WTC11 (cell line): ENCODE results near the gene VSIG2. TPM values are rescaled to one million over a fixed set of nuclear protein-coding genes. Genes with fewer than 3 reads are reported as not detected.

Source experiments
- ATAC-seq: fragments of 200-7000 bp; cut with Tn5 transposase; 2 replicates; pipeline ENCODE4 v1.10.0; 2021; ENCODE audit warnings: mild to moderate bottlenecking, moderate library complexity
- CTCF ChIA-PET: fragments of 300-600 bp; sonication (Branson Sonifier 250); formaldehyde crosslinking; loops from one replicate; lab custom pipeline; 2021; ENCODE audit warnings: antibody characterized with exemption; lab: Charles Lee
- POLR2A ChIA-PET: fragments of 350-600 bp; sonication (Branson Sonifier 250); formaldehyde crosslinking; loops from one replicate; lab custom pipeline; 2021; ENCODE audit warnings: antibody characterized with exemption; lab: Charles Lee
- DNase-seq: peaks from one replicate; pipeline ENCODE4 v3.0.0; 2021; ENCODE audit warnings: low spot score
- H3K27ac Mint-ChIP-seq: 2 replicates; pipeline ENCODE4 v1.8.0; 2021; ENCODE audit warnings: mixed read lengths
- H3K27me3 Mint-ChIP-seq: 2 replicates; pipeline ENCODE4 v1.8.0; 2021; ENCODE audit warnings: low read depth, mild to moderate bottlenecking, moderate library complexity, mixed read lengths
- H3K36me3 Mint-ChIP-seq: 2 replicates; pipeline ENCODE4 v1.8.0; 2021; ENCODE audit warnings: mixed read lengths
- H3K4me1 Mint-ChIP-seq: 2 replicates; pipeline ENCODE4 v1.8.0; 2022; ENCODE audit warnings: mixed read lengths
- H3K4me3 Mint-ChIP-seq: 2 replicates; pipeline ENCODE4 v1.8.0; 2021; ENCODE audit warnings: mild to moderate bottlenecking, moderate library complexity, mixed read lengths
- H3K9me3 Mint-ChIP-seq: 2 replicates; pipeline ENCODE4 v1.8.0; 2021; ENCODE audit warnings: mixed read lengths
- CREM ChIP-seq: sonication (generic); formaldehyde crosslinking; IDR thresholded peaks from 2 replicates; pipeline ENCODE4 v1.8.1; 2022; ENCODE audit warnings: mild to moderate bottlenecking, missing genetic modification reagents, moderate library complexity
- E2F4 ChIP-seq: sonication (generic); formaldehyde crosslinking; IDR thresholded peaks from 2 replicates; pipeline ENCODE4 v1.8.1; 2022; ENCODE audit warnings: low read depth, mild to moderate bottlenecking, moderate library complexity, missing genetic modification reagents, borderline replicate concordance
- FOXK1 ChIP-seq: sonication (generic); formaldehyde crosslinking; IDR thresholded peaks from 2 replicates; pipeline ENCODE4 v1.8.0; 2022; ENCODE audit warnings: mild to moderate bottlenecking, moderate library complexity, missing genetic modification reagents
- FOXP4 ChIP-seq: sonication (generic); formaldehyde crosslinking; IDR thresholded peaks from 2 replicates; pipeline ENCODE4 v1.8.0; 2022; ENCODE audit warnings: mild to moderate bottlenecking, missing genetic modification reagents
- GRHL2 ChIP-seq: fragments of 250-450 bp; sonication (Bioruptor Pico); IDR thresholded peaks from 2 replicates; pipeline ENCODE4 v1.8.0; 2022; ENCODE audit warnings: mild to moderate bottlenecking, moderate library complexity; ENCODE audit not compliant: insufficient replicate concordance, severe bottlenecking
- NR1H2 ChIP-seq: sonication (generic); formaldehyde crosslinking; IDR thresholded peaks from 2 replicates; pipeline ENCODE4 v1.9.0; 2021; ENCODE audit warnings: mild to moderate bottlenecking, moderate library complexity, missing genetic modification reagents
- PRDM15 ChIP-seq: sonication (generic); formaldehyde crosslinking; IDR thresholded peaks from 2 replicates; pipeline ENCODE4 v1.8.0; 2022; ENCODE audit warnings: missing genetic modification reagents
- RORB ChIP-seq: fragments of 250-450 bp; sonication (Bioruptor Pico); IDR thresholded peaks from 2 replicates; pipeline ENCODE4 v1.9.0; 2021; ENCODE audit warnings: mild to moderate bottlenecking
- SMAD4 ChIP-seq: sonication (generic); formaldehyde crosslinking; IDR thresholded peaks from 2 replicates; pipeline ENCODE4 v1.8.0; 2022; ENCODE audit warnings: mild to moderate bottlenecking, missing genetic modification reagents
- TEAD1 ChIP-seq: sonication (generic); formaldehyde crosslinking; IDR thresholded peaks from 2 replicates; pipeline ENCODE4 v1.8.0; 2022; ENCODE audit warnings: mild to moderate bottlenecking, missing genetic modification reagents
- ZNF232 ChIP-seq: sonication (generic); formaldehyde crosslinking; IDR thresholded peaks from 2 replicates; pipeline ENCODE4 v1.8.0; 2022; ENCODE audit warnings: mild to moderate bottlenecking, missing genetic modification reagents
- ZNF263 ChIP-seq: sonication (generic); formaldehyde crosslinking; IDR thresholded peaks from 2 replicates; pipeline ENCODE4 v1.8.1; 2022; ENCODE audit warnings: low read depth, mild to moderate bottlenecking, moderate library complexity, missing genetic modification reagents
- ZNF317 ChIP-seq: sonication (generic); formaldehyde crosslinking; IDR thresholded peaks from 2 replicates; pipeline ENCODE4 v1.8.1; 2023; ENCODE audit warnings: low read depth, mild to moderate bottlenecking, moderate library complexity, missing genetic modification reagents, borderline replicate concordance
- ZNF396 ChIP-seq: fragments of 250-450 bp; sonication (Bioruptor Pico); IDR thresholded peaks from 2 replicates; pipeline ENCODE4 v1.8.0; 2021; ENCODE audit warnings: mild to moderate bottlenecking, moderate library complexity, borderline replicate concordance
- total RNA-seq: library from RNA; stranded (reverse); gene quantifications from 3 replicates; pipeline ENCODE4 v1.2.3, GENCODE V29; 2021
- TF ChIP-seq, protein P1 (sequence below): sonication (generic); formaldehyde crosslinking; IDR thresholded peaks from 2 replicates; pipeline ENCODE4 v1.8.1; 2022; ENCODE audit warnings: low read depth, missing genetic modification reagents, borderline replicate concordance
- TF ChIP-seq, protein P2 (sequence below): sonication (generic); formaldehyde crosslinking; conservative IDR thresholded peaks from 2 replicates; pipeline ENCODE4 v1.8.1; 2023; ENCODE audit warnings: mild to moderate bottlenecking, low read depth, missing genetic modification reagents, moderate library complexity
- TF ChIP-seq, protein P3 (sequence below): sonication (generic); formaldehyde crosslinking; IDR thresholded peaks from 2 replicates; pipeline ENCODE4 v1.8.1; 2022; ENCODE audit warnings: mild to moderate bottlenecking, missing genetic modification reagents, moderate library complexity, borderline replicate concordance

The VSIG2 gene
- total RNA-seq, 1 experiment from 2014 or later = 0.79 TPM

- ATAC-seq (no peak), DNase-seq (no peak)
- peaks cover 39% of the 10 kb centered on the region for H3K4me1 Mint-ChIP-seq
- POLR2A ChIA-PET = interaction anchor here (0.8 kb wide), 1 partner anchor 117 kb away, joined by 3 read pairs; no protein-coding TSS in a partner anchor
- H3K27ac Mint-ChIP-seq = no peak overlapping the region
- no peak overlapping the region for H3K4me3 Mint-ChIP-seq
- no peaks in the 10 kb centered on the region for H3K9me3 Mint-ChIP-seq
- TF ChIP-seq, protein P1, sequence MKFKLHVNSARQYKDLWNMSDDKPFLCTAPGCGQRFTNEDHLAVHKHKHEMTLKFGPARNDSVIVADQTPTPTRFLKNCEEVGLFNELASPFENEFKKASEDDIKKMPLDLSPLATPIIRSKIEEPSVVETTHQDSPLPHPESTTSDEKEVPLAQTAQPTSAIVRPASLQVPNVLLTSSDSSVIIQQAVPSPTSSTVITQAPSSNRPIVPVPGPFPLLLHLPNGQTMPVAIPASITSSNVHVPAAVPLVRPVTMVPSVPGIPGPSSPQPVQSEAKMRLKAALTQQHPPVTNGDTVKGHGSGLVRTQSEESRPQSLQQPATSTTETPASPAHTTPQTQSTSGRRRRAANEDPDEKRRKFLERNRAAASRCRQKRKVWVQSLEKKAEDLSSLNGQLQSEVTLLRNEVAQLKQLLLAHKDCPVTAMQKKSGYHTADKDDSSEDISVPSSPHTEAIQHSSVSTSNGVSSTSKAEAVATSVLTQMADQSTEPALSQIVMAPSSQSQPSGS = no peak
- TF ChIP-seq FOXP4 (CRISPR knock-in tag) (no peak), NR1H2 (CRISPR knock-in tag) (no peak), FOXK1 (no peak), SMAD4 (CRISPR knock-in tag) (no peak), TEAD1 (no peak), ZNF232 (CRISPR knock-in tag) (no peak), GRHL2 (CRISPR knock-in tag) (no peak), CREM (CRISPR knock-in tag) (no peak), ZNF317 (CRISPR knock-in tag) (no peak), ZNF263 (no peak), ZNF396 (CRISPR knock-in tag) (no peak), RORB (CRISPR knock-in tag) (no peak)
- TF ChIP-seq, protein P2, sequence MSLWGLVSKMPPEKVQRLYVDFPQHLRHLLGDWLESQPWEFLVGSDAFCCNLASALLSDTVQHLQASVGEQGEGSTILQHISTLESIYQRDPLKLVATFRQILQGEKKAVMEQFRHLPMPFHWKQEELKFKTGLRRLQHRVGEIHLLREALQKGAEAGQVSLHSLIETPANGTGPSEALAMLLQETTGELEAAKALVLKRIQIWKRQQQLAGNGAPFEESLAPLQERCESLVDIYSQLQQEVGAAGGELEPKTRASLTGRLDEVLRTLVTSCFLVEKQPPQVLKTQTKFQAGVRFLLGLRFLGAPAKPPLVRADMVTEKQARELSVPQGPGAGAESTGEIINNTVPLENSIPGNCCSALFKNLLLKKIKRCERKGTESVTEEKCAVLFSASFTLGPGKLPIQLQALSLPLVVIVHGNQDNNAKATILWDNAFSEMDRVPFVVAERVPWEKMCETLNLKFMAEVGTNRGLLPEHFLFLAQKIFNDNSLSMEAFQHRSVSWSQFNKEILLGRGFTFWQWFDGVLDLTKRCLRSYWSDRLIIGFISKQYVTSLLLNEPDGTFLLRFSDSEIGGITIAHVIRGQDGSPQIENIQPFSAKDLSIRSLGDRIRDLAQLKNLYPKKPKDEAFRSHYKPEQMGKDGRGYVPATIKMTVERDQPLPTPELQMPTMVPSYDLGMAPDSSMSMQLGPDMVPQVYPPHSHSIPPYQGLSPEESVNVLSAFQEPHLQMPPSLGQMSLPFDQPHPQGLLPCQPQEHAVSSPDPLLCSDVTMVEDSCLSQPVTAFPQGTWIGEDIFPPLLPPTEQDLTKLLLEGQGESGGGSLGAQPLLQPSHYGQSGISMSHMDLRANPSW (CRISPR knock-in tag) = no peak
- TF ChIP-seq, protein P3, sequence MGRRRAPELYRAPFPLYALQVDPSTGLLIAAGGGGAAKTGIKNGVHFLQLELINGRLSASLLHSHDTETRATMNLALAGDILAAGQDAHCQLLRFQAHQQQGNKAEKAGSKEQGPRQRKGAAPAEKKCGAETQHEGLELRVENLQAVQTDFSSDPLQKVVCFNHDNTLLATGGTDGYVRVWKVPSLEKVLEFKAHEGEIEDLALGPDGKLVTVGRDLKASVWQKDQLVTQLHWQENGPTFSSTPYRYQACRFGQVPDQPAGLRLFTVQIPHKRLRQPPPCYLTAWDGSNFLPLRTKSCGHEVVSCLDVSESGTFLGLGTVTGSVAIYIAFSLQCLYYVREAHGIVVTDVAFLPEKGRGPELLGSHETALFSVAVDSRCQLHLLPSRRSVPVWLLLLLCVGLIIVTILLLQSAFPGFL (CRISPR knock-in tag) = no peak
- peaks cover 99% of the 10 kb centered on the region for H3K27me3 Mint-ChIP-seq
- CTCF ChIA-PET = interaction anchor here (0.8 to 1.5 kb wide), 4 partner anchors 16 to 96 kb away, joined by 3 read pairs; partner anchors contain the start of gene ESAM
- no peaks in the 10 kb centered on the region for H3K36me3 Mint-ChIP-seq
Observed at GRCh38 chr11:124742555-124742954, 9.5 kb downstream of the VSIG2 start.

DNA sequence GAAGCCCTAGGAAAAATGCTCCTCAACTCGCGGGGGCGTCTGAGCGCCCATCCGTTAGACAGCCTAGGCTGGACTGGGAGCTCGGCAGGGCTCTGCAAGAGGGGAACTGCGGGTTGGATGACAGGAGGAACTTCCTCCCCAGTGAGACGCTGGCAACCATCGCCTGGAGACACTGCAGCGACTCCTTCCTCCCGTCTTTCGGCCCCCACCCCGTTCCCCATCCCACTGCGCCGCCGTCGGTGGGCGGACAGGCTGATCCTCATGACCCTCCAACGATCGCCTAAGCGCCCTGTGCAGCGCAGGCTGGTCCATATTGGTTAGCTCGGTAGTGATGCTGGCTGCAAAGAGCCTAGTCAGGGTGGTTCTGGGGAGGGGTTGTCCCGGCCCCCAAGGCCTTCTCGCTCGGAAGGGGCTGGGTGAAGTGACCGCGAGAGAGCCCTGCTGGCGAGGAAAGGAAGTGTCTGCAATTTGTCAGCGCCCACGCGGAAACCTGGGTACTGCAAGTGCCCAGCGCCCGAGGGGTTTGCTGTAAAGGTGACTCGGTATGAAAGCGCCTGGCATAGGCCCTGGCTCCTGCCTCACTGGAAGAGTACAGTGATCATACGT is 11.7 kb downstream of the VSIG2 start:
- no peak for DNase-seq
- CTCF ChIA-PET = interaction anchor here (0.9 to 1.9 kb wide), 14 partner anchors 10 to 136 kb away, joined by 3 to 14 read pairs (median 6); partner anchors contain the start of genes ROBO3, SIAE and SPA17
- H3K27me3 Mint-ChIP-seq = peaks cover 99% of the 10 kb centered on the region
- H3K9me3 Mint-ChIP-seq = no peaks in the 10 kb centered on the region
- no peaks in the 10 kb centered on the region for H3K36me3 Mint-ChIP-seq
- POLR2A ChIA-PET = interaction anchor here (0.6 to 0.9 kb wide), 2 partner anchors 61 to 226 kb away, joined by 3 read pairs; no protein-coding TSS in a partner anchor
- 0 out of 2 replicates have a peak, but pooled peaks have one; percentile 27 for TF ChIP-seq PRDM15 (CRISPR knock-in tag)
- TF ChIP-seq E2F4 (CRISPR knock-in tag) = no peak
- H3K27ac Mint-ChIP-seq = no peak overlapping the region
- peaks cover 30% of the 10 kb centered on the region for H3K4me1 Mint-ChIP-seq
- peak overlapping the region; percentile 77 for H3K4me3 Mint-ChIP-seq
- peak; percentile 24 for ATAC-seq
